GM21737 (cell line): Measurements from ENCODE around the gene BRICD5.
"Not testable (repeated sequence)": the region's sequence is repeated elsewhere in the genome, so short reads cannot be mapped to it uniquely, and the experiment has no call there.

Source experiments
- ATAC-seq: cut with Tn5 transposase; IDR thresholded peaks from one replicate; pipeline ENCODE4 v1.9.1; 2021; ENCODE audit warnings: mild to moderate bottlenecking, moderate library complexity; ENCODE audit not compliant: unreplicated experiment

BRICD5 gene

GRCh38 chr16:2210386-2211365 lies at the start of gene BRICD5:
Gene BRICD5 (minus strand): TSS chr16:2210863. CDS start chr16:2210833, 30 bp downstream.
- no peak for ATAC-seq

- no peak for ATAC-seq
Measured at GRCh38 chr16:2260250-2260649, 49.6 kb upstream of the BRICD5 start.

GRCh38 chr16:2258530-2258929 lies 47.9 kb upstream of the BRICD5 start:
- ATAC-seq: not testable (repeated sequence)

- no peak for ATAC-seq
Measured at GRCh38 chr16:2257726-2258125, 47.1 kb upstream of the BRICD5 start.

DNA sequence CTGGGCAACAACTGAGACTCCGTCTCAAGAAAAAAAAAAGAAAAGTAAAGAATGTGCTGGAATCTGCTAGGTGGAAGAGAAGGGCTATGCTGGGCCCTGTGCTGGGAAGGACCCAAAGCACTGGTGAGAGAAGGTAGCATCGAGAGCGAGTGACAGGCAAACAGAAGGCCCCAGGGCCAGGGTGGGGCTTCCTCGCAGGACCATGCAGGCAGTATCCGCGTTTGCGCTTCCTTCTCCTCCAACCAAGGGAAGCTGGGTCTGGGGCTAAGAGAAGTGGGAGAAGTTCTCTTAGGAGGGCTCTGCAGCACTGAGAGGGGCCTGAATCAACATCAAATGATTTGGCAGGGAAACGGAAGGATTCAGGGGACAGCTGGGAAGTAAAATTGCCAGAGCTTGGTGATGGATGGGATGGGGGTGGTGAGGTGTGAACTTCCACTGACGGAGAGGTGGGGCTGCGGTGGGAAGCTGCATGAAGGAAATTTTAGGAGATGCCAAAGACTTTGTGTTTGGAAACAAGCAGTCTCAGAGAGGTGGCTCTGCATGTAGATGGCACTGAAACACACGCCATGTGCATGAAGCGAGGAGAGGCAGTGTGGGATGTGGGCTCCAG lies 46.0 kb upstream of the BRICD5 start:
- ATAC-seq: no peak

DNA sequence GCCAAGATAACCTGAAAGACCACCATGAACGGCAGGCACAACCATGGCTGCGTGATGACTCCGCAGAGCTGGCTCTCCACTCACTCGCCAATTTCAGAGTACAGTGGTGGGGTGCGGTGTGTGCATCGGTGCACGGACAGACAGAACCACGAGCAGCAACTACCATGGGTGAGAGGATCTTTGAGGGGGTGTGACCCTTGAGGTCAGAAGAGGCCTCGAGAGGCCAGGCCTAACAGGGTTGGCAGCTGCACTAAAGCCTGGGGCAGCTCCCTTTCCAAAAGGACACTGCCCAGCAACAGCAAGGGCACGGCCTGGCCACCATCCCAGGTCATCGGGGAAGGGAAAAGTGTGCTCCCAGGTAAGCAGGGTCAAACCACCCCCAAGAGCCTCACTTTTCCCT lies 42.6 kb upstream of the BRICD5 start:
- ATAC-seq: no peak

DNA sequence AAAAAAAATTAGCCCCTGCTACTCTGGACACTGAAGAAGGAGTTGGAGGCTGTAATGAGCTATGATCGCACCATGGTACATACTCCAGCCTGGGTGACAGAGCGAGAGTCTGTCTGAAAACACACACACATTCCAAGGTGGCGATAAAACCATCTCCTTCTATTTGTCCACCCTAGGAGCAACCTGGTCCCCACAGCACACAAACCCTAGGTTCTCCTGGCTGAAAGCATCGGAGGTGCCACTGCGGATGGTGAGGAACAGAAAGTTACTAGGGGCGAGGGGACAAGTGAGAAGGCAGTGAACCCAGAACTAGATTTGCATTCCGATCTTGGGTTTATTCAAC lies 42.1 kb upstream of the BRICD5 start:
- no peak for ATAC-seq

DNA sequence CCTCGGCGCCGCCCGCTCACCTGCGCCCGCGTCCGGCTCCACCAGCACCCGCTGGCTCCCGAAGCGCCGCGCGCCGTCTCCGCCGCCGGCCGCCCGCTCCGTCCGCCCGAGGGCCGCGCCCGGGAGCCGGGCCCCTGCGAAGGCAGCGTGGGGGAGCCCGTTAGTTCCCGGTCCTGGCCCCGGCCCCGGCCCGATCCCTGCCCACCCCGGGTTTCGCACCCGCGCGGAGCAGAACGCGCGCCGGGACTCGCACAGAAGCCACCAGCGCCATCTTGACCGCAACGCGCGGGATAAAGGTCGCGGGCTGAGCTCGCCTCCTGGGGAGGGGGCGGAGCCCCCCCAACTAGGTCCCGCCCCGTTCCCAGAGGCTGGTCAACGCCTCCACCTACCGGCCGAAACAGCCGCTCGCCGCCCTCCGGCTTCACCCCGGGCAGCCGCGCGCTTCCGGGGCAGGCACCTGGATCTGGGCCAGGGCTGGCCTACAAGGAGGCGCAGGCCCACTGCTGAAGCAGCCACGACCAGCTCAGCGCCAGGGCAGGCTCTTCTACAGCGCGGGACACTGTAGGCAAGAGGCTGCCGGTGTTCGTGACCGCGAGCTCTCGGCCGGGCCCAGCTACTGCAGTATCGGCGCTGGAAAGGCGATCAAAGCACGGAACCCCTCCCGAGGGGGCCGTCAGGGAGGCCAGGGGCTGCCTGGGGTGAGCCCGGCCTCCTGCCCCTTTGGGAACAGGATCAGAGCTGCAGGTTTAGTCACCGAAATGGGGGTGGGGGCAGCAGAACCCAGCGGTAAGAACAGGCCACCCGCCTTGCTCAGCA lies 40.8 kb upstream of the BRICD5 start, which contains the start of gene ECI1:
TSS of gene ECI1 (minus strand) at position 292 of the 816 bp plus-strand sequence. CDS start at position 271, 21 bp downstream.
- ATAC-seq: peak; percentile 90

DNA sequence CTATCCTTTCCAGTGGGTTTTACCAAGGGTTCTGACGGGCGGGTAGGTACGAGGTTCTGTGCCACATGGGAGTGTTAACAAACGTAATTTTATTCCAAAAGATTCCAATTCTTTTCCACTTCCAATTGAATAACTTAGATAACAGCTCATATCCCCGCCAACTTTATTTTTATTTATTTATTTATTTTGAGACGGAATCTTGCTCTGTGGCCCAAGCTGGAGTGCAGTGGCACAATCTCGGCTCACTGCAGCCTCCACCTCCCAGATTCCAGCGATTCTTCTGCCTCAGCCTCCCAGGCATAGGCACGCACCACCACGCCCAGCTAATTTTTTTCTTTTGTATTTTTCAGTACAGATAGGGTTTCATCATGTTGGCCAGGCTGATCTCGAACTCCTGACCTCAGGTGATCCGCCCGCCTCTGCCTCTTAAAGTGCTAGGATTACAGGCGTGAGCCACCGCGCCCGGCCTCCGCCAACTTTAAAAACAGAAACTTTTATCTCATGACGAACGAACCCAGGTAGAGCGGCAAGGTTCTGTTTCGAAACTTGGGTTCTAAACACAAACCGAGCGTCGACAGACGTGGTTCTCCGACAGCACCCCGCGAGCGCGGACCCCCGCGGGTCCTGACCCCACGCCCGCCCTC lies 40.1 kb upstream of the BRICD5 start:
- no peak for ATAC-seq

GRCh38 chr16:2246301-2246885 lies 35.7 kb upstream of the BRICD5 start:
- ATAC-seq: no peak

DNA sequence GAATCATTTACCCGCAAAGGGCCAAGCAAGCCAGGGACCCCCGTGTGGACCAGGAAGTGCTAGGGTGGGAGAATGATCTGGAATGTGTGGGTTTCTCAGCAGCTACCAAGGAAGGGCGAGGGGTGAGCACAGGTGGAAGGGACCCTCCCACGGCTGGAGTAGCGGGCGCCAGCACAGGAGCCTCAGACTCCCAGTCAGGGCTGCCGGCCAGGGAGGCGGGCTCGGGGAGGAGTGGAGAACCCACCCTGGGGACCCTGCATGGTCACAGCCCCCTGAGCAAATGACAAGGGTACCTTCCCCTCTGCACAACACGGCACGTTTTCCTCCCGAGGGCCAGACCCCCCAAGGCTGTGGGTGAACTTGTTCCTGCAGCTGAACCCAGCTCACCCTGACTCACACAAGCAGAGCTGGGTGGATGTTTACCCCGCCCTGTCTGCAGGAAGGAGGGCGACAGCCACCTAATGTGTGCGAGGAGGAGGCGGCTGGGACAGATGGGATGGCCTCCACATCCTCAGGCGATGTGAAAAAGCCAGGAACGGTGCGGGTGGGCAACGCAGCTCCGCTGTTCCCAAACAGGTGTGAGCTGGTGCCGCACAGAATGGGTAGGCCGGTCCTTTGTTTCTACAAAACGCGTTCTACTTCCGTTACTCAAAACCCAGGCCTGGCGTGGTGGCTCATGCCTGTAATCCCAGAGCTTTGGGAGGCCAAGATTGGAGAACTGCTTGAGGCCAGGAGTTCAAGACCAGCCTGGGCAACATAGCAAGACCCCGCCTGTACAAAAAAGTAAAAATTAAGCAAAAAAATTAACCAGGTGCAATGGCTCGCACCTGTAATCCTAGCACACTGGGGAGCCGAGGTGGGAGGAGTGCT lies 34.5 kb upstream of the BRICD5 start:
- no peak for ATAC-seq

DNA sequence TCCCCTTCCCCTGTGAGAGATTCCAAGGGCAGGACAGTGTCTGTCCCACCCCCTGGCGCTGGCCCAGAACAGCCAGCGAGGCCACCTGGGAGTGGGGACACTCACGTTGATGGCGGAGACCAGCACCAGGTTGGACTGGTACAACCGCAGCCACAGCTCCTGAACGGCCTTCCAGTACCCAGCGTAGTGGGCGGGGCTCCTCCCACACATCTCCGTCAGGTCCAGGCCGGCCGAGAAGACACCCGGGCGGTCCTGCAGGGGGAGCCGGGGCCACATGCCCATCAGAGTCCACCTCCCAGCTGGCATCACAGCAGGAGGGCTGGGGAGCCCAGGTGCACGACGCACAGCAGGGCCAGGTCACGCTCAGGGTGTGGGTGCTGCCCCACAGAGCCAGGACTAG lies 33.6 kb upstream of the BRICD5 start:
- no peak for ATAC-seq

GRCh38 chr16:2243781-2244180 lies 33.1 kb upstream of the BRICD5 start:
- ATAC-seq: no peak

DNA sequence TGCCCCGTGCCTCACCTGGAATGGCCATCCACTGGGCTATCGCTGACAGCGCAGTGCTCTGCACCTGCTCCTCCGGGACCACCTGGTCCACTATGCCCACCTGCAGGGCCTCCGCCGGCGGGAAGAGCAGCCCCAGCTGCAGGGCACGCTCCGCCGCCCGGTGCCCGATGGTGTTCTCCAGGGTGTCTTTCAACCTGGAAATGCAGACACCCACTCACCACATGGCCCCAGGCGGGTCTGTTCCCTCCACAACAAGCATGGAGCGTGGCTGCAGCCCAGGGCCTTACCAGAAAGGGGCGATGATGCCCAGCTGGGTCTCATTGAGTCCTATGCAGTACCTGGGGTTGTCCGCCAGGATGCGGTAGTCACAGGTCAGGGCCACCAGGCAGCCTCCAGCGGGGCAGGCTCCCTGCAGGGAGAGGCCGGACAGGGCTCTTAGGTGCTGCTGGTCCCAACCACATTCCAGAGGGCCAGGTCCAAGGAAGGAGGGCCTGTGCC lies 32.4 kb upstream of the BRICD5 start:
- ATAC-seq: no peak

DNA sequence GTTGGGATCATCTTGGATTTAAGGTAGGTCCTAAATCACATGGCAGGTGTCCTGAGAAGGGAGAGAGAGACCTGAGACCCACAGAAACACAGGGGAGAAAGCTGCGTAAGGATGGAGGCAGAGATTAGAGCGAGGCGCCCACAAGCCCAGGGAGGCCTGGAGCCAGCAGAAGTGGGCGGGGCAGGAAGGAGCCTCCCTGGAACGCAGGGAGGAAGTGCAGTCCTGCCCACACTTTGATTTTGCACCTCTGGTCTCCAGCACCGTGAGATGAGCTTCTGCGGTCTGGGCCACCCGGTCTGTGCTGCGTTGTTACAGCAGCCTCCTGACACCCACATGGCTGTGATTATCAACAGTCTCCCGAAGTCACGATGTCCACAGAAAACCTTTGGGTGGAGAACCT lies 31.9 kb upstream of the BRICD5 start:
- no peak for ATAC-seq

DNA sequence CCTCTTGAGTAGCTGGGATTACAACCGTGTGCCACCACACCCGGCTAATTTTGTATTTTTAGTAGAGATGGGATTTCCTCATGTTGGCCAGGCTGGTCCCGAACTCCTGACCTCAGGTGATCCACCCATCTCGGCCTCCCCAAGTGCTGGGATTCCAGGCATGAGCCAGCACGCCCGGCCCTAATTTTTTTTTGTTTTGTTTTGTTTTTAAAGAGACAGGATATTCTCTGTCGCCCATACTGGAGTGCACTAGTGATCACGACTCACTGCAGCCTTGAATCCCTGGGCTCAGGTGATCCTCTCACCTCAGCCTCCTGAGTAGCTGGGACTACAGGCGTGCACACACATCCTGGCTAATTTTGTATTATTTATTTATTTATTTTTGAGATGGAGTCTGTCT lies 29.7 kb upstream of the BRICD5 start:
- ATAC-seq: not testable (repeated sequence)

DNA sequence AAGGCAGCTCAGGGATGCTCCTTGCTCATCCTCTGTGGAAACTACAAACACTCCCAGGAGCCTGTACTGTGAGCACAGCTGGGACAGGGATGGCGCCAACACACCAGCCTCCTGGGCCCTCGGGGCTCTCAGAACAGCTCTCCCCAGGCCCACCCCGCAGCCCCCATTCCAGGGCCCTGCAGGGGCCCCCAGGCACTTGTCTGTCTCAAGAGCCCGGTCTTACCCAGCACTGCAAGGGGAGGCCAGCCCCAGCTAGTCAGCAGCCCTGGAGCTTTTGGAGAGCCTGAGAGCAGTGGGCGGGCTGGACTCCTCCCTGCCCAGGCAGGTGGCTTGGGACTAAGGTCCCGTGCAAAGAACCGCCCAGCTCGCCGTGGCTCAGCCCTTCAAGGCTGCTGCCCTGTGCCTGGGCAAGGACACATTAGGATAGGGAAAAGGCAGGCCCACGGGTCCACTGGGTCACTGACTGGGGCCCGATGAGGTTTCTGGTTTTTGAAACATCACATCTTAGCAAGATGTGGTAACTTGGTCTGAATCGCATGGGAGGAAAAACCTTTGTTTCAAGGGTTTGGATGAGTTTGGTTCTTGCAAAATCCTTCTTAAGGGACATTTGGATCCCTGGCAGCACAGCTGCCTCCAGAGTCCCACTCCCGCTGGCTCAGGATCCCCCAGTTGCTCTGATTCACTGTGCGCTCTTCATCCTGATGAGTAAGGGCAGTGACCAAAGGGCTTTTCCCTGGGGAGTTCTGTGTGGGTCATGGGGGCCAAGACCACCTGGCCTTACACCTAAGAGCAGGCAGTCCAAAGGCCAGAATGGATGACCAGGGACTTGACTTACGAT lies 28.4 kb upstream of the BRICD5 start:
- ATAC-seq: no peak

- no peak for ATAC-seq
Measured at GRCh38 chr16:2238150-2238837, 27.6 kb upstream of the BRICD5 start.
